NK-92 (cell line): ENCODE results near the gene ERICH3.

Source experiments
- DNase-seq: peaks from one replicate; lab custom pipeline; 2025; ENCODE audit not compliant: unreplicated experiment; lab: John Stamatoyannopoulos, UW

Gene ERICH3

DNA sequence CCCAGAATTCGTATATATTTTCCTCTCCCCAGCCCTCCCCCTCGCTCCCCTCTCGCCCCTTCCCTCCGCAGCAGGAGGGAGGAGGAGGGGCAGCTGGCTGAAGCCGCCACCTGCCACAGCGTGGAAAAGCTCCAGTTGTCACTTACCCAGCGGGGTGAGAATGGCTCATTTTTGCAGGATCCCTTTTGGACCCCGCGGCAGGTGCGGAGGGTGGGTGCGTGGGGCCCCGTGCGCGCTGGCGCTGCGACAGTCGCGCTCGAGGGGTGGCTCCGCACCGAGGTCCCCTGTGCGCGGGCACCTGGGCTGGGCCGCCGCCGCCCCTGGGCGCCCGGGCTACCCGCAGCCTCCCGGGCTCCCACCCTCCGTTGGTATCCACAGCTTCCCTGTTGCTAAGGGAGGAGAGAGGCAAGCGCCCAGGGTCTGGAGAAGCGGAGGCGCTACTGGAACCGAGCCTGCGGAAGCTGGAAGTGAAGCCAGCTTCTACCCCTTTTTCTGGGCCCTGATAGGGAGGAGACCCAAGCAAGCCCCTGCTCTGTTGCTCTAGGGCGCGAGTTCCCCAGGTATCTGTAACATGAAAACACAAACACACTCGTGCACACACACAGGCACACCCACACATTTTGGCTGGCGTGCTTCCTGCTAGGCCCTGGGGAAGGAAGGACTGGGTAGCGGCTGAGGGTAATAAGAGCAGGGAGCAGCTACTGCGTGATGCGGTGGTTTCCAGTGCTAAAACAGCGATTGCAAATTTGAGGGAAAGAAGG is at the start of gene ERICH3:
Gene ERICH3, minus strand, starts transcription at position 442 of the 761 bp plus-strand sequence. Its CDS starts 273 bp downstream, at position 169.
- no peak for DNase-seq

DNA sequence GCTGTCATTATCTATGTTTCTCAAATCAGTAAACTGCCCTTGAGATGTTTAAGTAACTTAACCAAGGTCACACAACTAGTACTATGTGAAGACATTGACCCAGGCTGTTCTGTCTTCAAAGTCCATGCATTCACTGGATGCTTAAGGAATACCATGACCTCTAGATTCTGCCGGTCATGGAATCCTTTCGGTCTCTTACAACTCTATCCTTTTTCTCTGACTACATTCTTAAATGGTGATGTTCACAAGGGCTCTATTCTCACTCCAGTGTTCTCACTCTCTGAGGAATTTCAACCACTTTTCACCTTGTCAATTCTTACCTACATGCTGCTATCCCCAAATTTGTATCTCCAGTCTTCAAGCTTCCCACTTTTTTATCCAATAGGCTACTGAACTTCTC is 44.0 kb upstream of the ERICH3 start:
- no peak for DNase-seq

DNA sequence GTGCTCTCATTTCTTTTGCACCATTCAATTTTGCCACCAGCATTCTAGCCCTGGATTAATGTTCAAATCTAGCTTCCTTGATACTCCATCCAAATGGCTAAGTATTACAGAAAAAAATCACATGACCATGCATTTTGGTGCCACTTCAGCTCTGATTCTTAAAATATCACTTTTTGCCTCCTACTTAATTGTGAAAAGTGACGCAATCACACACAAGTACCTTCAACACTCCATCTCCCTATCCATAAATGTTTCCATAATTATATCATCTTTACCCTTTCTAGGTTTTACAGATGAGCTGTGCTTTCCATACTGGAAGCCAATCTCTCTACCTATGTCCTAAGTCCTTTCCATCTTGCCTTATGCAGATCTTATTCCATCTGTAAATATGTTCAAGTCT is 43.2 kb upstream of the ERICH3 start:
- no peak for DNase-seq

DNA sequence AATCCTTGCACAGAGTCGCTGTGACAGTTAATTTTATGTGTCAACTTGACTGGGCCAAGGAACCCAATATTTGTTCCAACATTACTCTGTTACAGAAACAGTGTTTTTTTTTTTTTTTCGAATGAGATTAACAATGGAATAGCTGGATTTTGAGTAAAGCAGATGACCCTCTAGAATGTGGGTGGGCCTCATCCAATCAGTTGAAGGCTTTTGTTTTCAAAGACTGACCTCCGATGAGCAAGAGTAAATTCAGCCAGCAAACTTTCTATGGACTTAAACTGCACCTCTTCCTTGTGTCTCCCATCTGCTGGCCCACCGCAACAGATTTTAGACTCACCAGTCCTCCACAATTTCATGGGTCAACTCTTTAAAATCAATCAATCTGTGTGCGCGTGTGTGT is 42.2 kb upstream of the ERICH3 start:
- no peak for DNase-seq

GRCh38 chr1:74715236-74715502 is 41.6 kb upstream of the ERICH3 start:
- DNase-seq: no peak

- DNase-seq: no peak
These were observed 41.0 kb upstream of the ERICH3 start for GRCh38 chr1:74714429-74715235.

- no peak for DNase-seq
These were observed 40.3 kb upstream of the ERICH3 start for GRCh38 chr1:74713849-74714248.

DNA sequence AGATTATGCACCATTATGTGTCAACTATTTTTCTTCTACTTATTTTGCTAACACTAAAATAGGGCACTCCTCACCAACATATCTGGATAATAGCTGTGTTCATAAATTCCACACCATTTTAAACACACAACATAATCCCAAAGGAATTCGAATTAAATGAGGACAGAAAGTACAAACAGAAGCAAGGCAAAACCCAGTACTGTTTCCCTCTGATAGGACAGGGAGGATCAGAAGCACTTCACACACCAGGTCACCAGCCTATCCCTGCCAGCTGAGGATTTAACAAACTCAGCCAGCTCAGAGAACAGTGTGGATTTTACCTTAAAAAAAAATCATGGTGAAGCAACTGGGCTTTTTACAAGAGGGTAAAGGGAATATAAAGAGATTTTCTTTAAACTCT is 39.3 kb upstream of the ERICH3 start:
- no peak for DNase-seq

GRCh38 chr1:74703386-74704182 is 30.0 kb upstream of the ERICH3 start:
- no peak for DNase-seq

GRCh38 chr1:74699331-74699730 is 25.7 kb upstream of the ERICH3 start:
- DNase-seq: no peak

GRCh38 chr1:74697832-74698231 is 24.2 kb upstream of the ERICH3 start:
- no peak for DNase-seq

DNA sequence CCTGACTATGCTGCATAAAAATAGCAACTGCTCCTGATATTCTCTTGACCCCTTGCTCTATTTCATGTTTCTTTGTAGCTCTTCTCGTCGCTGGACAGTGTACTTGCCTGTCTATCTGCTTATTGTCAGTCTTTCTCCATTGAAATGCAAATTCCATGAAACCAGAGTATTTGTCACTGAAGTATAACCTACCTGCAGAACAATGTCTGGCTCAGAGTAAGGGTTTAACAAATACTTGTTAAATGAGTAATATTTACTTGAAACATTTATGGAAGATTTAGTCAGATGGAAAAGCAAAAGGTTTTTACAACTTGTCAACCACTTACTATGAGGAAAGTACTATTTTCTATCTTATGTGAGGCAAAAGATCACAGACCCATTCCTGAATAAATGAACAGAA is 19.9 kb upstream of the ERICH3 start:
- DNase-seq: no peak

DNA sequence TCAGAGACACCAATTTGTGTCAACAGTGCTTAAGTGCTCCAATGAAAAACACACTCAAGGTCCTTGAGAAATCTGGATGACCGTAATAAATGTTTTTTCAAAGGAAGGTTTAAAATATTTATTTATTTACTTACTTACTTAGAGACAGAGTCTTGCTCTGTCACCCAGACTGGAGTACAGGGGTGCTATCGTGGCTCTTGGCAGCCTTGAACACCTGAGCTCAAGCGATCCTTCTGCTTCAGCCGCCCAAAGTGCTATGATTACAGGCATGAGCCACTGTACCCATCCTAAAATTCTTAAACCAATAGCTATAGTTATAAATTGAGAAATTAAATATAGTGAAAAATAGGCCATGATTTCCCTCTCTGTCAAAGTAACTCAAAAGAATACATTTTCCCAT is 17.3 kb upstream of the ERICH3 start:
- no peak for DNase-seq

DNA sequence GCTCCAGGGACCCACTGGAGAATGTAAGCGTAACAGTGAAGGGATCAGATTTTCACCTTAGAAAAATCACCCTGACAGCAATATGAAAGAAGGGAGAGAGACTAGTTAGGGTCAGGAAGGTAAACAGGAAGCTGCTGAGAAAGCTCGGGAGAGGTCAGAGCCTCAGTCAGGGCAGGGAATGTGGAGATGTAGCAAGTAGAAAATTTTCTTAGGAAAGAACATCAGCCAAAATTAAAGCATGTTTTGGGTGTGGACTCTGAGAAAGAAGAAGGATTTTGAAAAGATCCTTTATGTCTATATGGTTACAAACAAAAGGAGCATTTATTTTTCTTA is 16.7 kb upstream of the ERICH3 start:
- DNase-seq: no peak

DNA sequence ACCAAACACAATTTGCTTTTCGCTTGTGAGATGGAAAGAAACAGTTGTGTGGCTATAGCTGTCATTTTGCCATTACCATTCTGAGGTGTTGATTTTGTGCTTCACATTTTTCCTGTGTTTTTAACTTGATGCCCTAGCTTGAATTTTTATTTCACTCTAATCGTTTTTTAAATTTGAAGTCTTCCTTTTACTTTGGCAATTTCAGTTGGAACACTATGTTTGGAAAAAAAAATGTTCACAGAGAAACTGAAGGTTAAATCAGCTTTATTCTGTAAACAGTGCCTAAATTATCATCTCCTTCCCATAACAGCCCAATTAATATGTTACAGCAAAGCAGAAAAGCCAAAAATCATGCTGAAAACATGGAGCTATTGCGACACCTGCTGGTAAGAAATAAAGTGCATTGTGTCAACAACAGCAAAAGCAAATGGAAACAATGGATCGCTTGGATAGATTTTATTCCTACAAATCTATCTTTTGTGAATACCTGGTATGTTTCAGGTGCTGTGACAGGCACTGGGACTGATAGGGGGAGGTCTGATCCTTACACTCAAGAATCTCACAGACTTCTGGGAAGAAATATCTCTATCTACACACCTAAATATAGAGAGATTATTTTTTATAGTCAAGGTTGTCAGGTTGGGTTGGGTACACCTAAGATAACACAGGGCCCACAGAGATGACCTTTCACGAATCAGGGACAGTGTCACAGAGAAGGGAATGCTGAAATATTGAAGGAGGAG is 16.2 kb upstream of the ERICH3 start:
- no peak for DNase-seq

DNA sequence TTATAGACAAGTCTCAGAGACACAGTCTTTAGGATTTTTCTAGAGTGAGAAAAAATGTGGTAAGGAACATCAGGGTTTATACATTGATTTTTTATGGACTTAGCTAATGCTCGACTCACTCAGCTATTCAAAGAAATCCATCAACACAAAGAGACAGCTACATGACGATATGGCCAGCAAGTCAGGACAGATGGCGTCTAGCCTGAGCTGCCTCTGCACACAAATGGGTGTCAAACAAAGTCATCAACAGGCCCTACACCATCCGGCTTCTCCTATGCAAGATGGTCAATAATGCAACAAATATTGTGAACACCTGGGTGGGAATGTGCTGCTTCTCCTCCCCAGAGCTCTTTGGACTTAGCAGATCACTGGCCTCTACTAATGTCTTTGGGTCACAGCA is 13.3 kb upstream of the ERICH3 start:
- DNase-seq: no peak

DNA sequence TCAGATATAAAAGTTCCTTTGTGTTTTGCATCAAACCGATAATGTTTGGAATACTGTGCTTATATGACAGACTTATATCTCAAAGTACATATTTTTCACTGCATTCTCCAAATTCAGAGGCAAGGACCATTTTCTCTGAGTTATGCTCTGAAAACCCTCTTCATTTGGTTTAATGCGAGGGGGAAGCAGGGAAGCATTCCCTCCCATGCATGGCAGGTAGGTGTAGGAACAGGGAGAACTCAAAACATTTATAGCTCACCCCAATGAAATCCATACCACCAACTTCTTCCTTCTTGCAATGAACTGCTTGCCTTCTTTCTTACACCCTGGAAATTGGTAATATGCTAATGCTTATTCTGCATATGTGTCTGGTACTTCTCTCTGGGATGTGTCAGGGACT is 10.7 kb upstream of the ERICH3 start:
- no peak for DNase-seq

DNA sequence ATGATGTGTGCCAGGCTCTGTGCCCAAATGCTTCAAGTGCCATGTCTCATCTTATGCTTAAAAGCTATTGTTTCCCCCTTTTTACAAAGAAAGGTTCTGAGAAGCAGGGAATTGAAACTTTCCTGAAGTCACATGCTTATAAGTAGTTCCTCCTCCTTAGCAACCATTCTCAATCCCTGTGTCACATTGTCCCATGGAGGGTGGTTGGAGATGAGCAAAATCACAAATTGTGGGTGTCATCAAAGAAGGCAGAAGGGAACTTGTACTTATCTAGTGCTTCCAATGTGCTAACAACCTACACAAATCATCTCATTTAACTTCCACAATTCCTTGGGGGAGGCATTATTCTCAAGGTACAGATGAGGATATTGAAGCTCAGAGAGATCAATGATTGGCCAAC is 10.1 kb upstream of the ERICH3 start:
- no peak for DNase-seq

DNA sequence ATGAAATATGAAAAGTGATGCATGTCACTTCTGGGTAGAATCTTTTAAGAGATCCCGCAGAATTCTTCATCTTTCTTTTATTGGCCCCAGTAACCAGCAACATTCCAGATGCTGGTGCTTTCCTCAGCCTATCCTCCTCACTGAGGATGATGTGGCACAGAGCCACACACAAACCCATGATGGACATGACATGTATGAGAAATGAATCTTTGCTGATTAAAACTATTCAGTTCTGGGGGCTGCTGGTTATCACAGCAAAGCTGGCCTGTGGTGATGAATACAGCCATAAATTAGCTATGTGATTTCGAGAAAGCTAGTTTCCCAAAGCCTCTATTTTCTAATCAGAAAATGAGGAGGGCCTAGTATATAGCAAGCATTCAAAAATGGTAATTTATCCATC is 8.3 kb upstream of the ERICH3 start:
- no peak for DNase-seq

DNA sequence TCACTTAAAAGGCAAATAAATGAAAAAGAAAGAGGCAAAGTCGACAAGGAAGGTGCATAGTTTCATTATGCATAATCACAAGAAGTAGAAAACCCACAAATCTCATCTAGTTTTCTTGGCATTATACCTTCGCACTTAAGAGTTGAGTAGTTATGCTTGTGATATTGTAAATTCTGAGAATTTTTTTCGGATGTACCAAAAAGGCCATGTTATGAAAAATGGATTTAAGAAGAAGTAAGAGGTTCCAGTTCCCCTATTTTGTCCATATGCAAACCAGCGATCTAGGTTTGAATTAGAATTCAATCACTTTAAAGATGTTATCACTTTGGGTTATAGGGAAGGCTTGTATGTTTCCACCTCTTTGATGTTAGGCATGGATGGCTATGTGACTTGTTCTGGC is 7.9 kb upstream of the ERICH3 start:
- no peak for DNase-seq

GRCh38 chr1:74681001-74681400 is 7.4 kb upstream of the ERICH3 start:
- DNase-seq: no peak
